ENCODE results near the gene SMIM8. TPM values are rescaled to one million over a fixed set of nuclear protein-coding genes. Genes with fewer than 3 reads are reported as not detected.

SMIM8 gene
- total RNA-seq, 4 donors from 2014 or later: 4.4 to 13.6 (median 5.9) TPM

- no peak for DNase-seq (ENCODE audit: low spot score)
Measured at GRCh38 chr6:87344731-87345130, 22.3 kb downstream of the SMIM8 start, which contains the start of gene C6orf163. Gene C6orf163 (plus strand): TSS chr6:87344813. CDS start chr6:87345100, 287 bp downstream.

GRCh38 chr6:87346700-87347099, 24.3 kb downstream of the SMIM8 start:
- no peak for TF ChIP-seq CTCF (IDR thresholded peaks at IDR 0.05)
- ATAC-seq (ENCODE audit: low FRiP score) (no peak), DNase-seq (ENCODE audit: low spot score) (no peak)

More at GRCh38 chr6:87344731-87345130, 22.3 kb downstream of the SMIM8 start, which contains the start of gene C6orf163:
- TF ChIP-seq CTCF (IDR thresholded peaks at IDR 0.05): no peak
- no peak for ATAC-seq (ENCODE audit: low FRiP score)

- ATAC-seq (ENCODE audit: low FRiP score): no peak
- TF ChIP-seq CTCF (IDR thresholded peaks at IDR 0.05): no peak
- no peak for DNase-seq (ENCODE audit: low spot score)
Measured at GRCh38 chr6:87349896-87350295, 27.5 kb downstream of the SMIM8 start.

GRCh38 chr6:87350516-87350915, 28.1 kb downstream of the SMIM8 start:
- no peak for DNase-seq (ENCODE audit: low spot score)
- ATAC-seq (ENCODE audit: low FRiP score): no peak
- TF ChIP-seq CTCF (IDR thresholded peaks at IDR 0.05): no peak

GRCh38 chr6:87351583-87351982, 29.2 kb downstream of the SMIM8 start:
- no peak for ATAC-seq (ENCODE audit: low FRiP score)
- no peak for TF ChIP-seq CTCF (IDR thresholded peaks at IDR 0.05)
- no peak for DNase-seq (ENCODE audit: low spot score)

- ATAC-seq (ENCODE audit: low FRiP score): no peak
- DNase-seq (ENCODE audit: low spot score): no peak
- TF ChIP-seq CTCF (IDR thresholded peaks at IDR 0.05): no peak
Measured at GRCh38 chr6:87356181-87356580, 33.8 kb downstream of the SMIM8 start.

- no peak for DNase-seq (ENCODE audit: low spot score)
- TF ChIP-seq CTCF (IDR thresholded peaks at IDR 0.05): no peak
- ATAC-seq (ENCODE audit: low FRiP score): no peak
Measured at GRCh38 chr6:87357479-87358196, 35.2 kb downstream of the SMIM8 start.
